ENCODE results near the gene DCAKD.

Gene DCAKD

GRCh38 chr17:45006927-45007461 lies 44.4 kb downstream of the DCAKD start:
- DNase-seq: no peak

- no peak for DNase-seq
Measured at GRCh38 chr17:45005700-45006099, 45.7 kb downstream of the DCAKD start.

GRCh38 chr17:45004388-45004787 lies 47.0 kb downstream of the DCAKD start:
- DNase-seq: no peak

GRCh38 chr17:45003877-45004276 lies 47.6 kb downstream of the DCAKD start:
- no peak for DNase-seq

GRCh38 chr17:45001310-45001709 lies 50.1 kb downstream of the DCAKD start:
- DNase-seq: no peak

- DNase-seq: no peak
Measured at GRCh38 chr17:44999433-44999832, 52.0 kb downstream of the DCAKD start.

- no peak for DNase-seq
Measured at GRCh38 chr17:44998646-44999045, 52.8 kb downstream of the DCAKD start.

- no peak for DNase-seq
Measured at GRCh38 chr17:44997733-44998520, 53.5 kb downstream of the DCAKD start.

- no peak for DNase-seq
Measured at GRCh38 chr17:44996304-44996703, 55.1 kb downstream of the DCAKD start.

GRCh38 chr17:44995436-44996001 lies 55.9 kb downstream of the DCAKD start:
- no peak for DNase-seq

- no peak for DNase-seq
Measured at GRCh38 chr17:44992242-44992939, 59.0 kb downstream of the DCAKD start.

GRCh38 chr17:44990994-44991393 lies 60.4 kb downstream of the DCAKD start:
- DNase-seq: no peak

- peak in 1 of 56 donors; percentile 19 for DNase-seq
Measured at GRCh38 chr17:44989552-44990138, 61.8 kb downstream of the DCAKD start.

GRCh38 chr17:44988044-44988942 lies 63.1 kb downstream of the DCAKD start:
- DNase-seq: no peak

- DNase-seq: no peak
Measured at GRCh38 chr17:44983563-44983962, 67.9 kb downstream of the DCAKD start.

- DNase-seq: no peak
Measured at GRCh38 chr17:44982113-44982702, 69.2 kb downstream of the DCAKD start.

GRCh38 chr17:44981221-44981968 lies 70.0 kb downstream of the DCAKD start:
- no peak for DNase-seq

- no peak for DNase-seq
Measured at GRCh38 chr17:44979426-44979995, 71.9 kb downstream of the DCAKD start.

- no peak for DNase-seq
Measured at GRCh38 chr17:44978807-44979206, 72.6 kb downstream of the DCAKD start.
